ENCODE data around the gene PARP1. TPM values are rescaled to one million over a fixed set of nuclear protein-coding genes. Genes with fewer than 3 reads are reported as not detected.

The PARP1 gene
- total and polyA plus RNA-seq, 2 donors (not counting 1 experiment from before 2014, with no cell fraction given), result 61.7 to 78.4 TPM

- no peak overlapping the region for H2AFZ ChIP-seq (ENCODE audit: low read length)
- no peak overlapping the region for H3K4me2 ChIP-seq (ENCODE audit: extremely low read depth, insufficient read depth, low read length)
- DNase-seq (ENCODE audit: low read depth in 2 of 2), result peak in 1 of 2 donors; percentile 5
- no peaks in the 10 kb centered on the region for H3K4me1 ChIP-seq (ENCODE audit: control insufficient read depth, extremely low read depth, insufficient read depth, low read length)
- H3K9me3 ChIP-seq (ENCODE audit: control insufficient read depth, insufficient read depth, low read depth, low read length), result no peaks in the 10 kb centered on the region
- no peak overlapping the region for H3K4me3 ChIP-seq (replicated peaks in 1 of 4; ENCODE audit: control extremely low read depth in 1 of 4, insufficient read depth in 1 of 4, low read depth in 3 of 4, low read length in 4 of 4)
- H3K27me3 ChIP-seq (ENCODE audit: control insufficient read depth, insufficient read depth, low read length), result no peaks in the 10 kb centered on the region
- no peak for TF ChIP-seq CTCF (conservative IDR thresholded peaks at IDR 0.05 in 1 of 2, IDR thresholded peaks at IDR 0.05 in 1 of 2; ENCODE audit: low read depth in 1 of 2, low read length in 2 of 2)
- TF ChIP-seq EZH2 (IDR thresholded peaks at IDR 0.05; ENCODE audit: low read length, missing control alignments), result no peak
- H3K36me3 ChIP-seq (ENCODE audit: control insufficient read depth, insufficient read depth, low read length), result peaks cover 14% of the 10 kb centered on the region
- no peak overlapping the region for H3K9ac ChIP-seq (ENCODE audit: insufficient read depth, low read length)
- no peaks in the 10 kb centered on the region for H3K79me2 ChIP-seq (ENCODE audit: control insufficient read depth, insufficient read depth, low read length)
- no peaks in the 10 kb centered on the region for H4K20me1 ChIP-seq (ENCODE audit: control insufficient read depth, extremely low read depth, insufficient read depth, low read length)
- H3K27ac ChIP-seq (ENCODE audit: insufficient read depth, low read length), result no peak overlapping the region
Observed at GRCh38 chr1:226373376-226373775, 34.5 kb downstream of the PARP1 start.

DNA sequence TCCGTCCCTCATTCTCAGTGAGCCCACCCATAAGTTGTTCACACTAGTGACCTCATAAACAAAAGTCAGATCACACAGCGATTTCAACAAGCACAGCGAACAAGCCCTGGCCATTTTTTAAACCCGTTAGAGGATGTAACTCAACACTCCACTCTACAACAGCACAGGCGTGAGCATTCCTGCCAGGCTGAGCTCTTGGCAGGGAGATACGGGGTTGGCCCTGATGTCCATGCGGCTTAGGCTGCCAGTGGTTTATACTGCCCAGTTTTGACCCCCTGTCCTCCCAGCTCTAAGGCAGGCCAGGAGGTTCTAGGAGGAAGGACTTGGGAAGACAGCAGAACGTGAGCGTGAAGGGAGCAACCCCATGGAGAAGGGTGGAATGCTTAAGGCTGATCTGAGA is 35.0 kb downstream of the PARP1 start:
- Histone ChIP-seq H3K9ac (ENCODE audit: insufficient read depth, low read length) (no peak overlapping the region), H3K4me2 (ENCODE audit: extremely low read depth, insufficient read depth, low read length) (no peak overlapping the region), H3K27me3 (ENCODE audit: control insufficient read depth, insufficient read depth, low read length) (no peaks in the 10 kb centered on the region), H3K4me3 (replicated peaks in 1 of 4; ENCODE audit: control extremely low read depth in 1 of 4, insufficient read depth in 1 of 4, low read depth in 3 of 4, low read length in 4 of 4) (no peak overlapping the region), H4K20me1 (ENCODE audit: control insufficient read depth, extremely low read depth, insufficient read depth, low read length) (no peaks in the 10 kb centered on the region), H3K79me2 (ENCODE audit: control insufficient read depth, insufficient read depth, low read length) (no peaks in the 10 kb centered on the region), H2AFZ (ENCODE audit: low read length) (no peak overlapping the region), H3K36me3 (ENCODE audit: control insufficient read depth, insufficient read depth, low read length) (peaks cover 14% of the 10 kb centered on the region), H3K4me1 (ENCODE audit: control insufficient read depth, extremely low read depth, insufficient read depth, low read length) (no peaks in the 10 kb centered on the region), H3K9me3 (ENCODE audit: control insufficient read depth, insufficient read depth, low read depth, low read length) (no peaks in the 10 kb centered on the region), H3K27ac (ENCODE audit: insufficient read depth, low read length) (no peak overlapping the region)
- DNase-seq (ENCODE audit: low read depth in 2 of 2), result no peak
- TF ChIP-seq CTCF (conservative IDR thresholded peaks at IDR 0.05 in 1 of 2, IDR thresholded peaks at IDR 0.05 in 1 of 2; ENCODE audit: low read depth in 1 of 2, low read length in 2 of 2), result no peak
- no peak for TF ChIP-seq EZH2 (IDR thresholded peaks at IDR 0.05; ENCODE audit: low read length, missing control alignments)

- H3K9me3 ChIP-seq (ENCODE audit: control insufficient read depth, insufficient read depth, low read depth, low read length), result no peaks in the 10 kb centered on the region
- no peak for DNase-seq (ENCODE audit: low read depth in 2 of 2)
- no peak overlapping the region for H3K27ac ChIP-seq (ENCODE audit: insufficient read depth, low read length)
- no peak overlapping the region for H3K4me3 ChIP-seq (replicated peaks in 1 of 4; ENCODE audit: control extremely low read depth in 1 of 4, insufficient read depth in 1 of 4, low read depth in 3 of 4, low read length in 4 of 4)
- no peaks in the 10 kb centered on the region for H3K4me1 ChIP-seq (ENCODE audit: control insufficient read depth, extremely low read depth, insufficient read depth, low read length)
- no peaks in the 10 kb centered on the region for H3K27me3 ChIP-seq (ENCODE audit: control insufficient read depth, insufficient read depth, low read length)
- no peaks in the 10 kb centered on the region for H4K20me1 ChIP-seq (ENCODE audit: control insufficient read depth, extremely low read depth, insufficient read depth, low read length)
- no peak overlapping the region for H2AFZ ChIP-seq (ENCODE audit: low read length)
- H3K79me2 ChIP-seq (ENCODE audit: control insufficient read depth, insufficient read depth, low read length), result no peaks in the 10 kb centered on the region
- H3K9ac ChIP-seq (ENCODE audit: insufficient read depth, low read length), result no peak overlapping the region
- peaks cover 14% of the 10 kb centered on the region for H3K36me3 ChIP-seq (ENCODE audit: control insufficient read depth, insufficient read depth, low read length)
- TF ChIP-seq EZH2 (IDR thresholded peaks at IDR 0.05; ENCODE audit: low read length, missing control alignments), result no peak
- TF ChIP-seq CTCF (conservative IDR thresholded peaks at IDR 0.05 in 1 of 2, IDR thresholded peaks at IDR 0.05 in 1 of 2; ENCODE audit: low read depth in 1 of 2, low read length in 2 of 2), result no peak
- no peak overlapping the region for H3K4me2 ChIP-seq (ENCODE audit: extremely low read depth, insufficient read depth, low read length)
Observed at GRCh38 chr1:226371866-226372490, 35.9 kb downstream of the PARP1 start.

Measured in fibroblast of lung (primary cell).